A673 (cell line): Measurements from ENCODE around the gene THBS4.

Experiments used
- CTCF ChIP-seq: fragments of 300-800, 200-600 bp; sonication (generic); conservative IDR thresholded peaks from 2 replicates; pipeline ENCODE4 v1.5.1; 2017; ENCODE audit warnings: low read depth, mild to moderate bottlenecking, antibody characterized with exemption, low read length, moderate library complexity, mixed read lengths
- EZH2 ChIP-seq: fragments of 200-600 bp; sonication (generic); IDR thresholded peaks from 2 replicates; pipeline ENCODE4 v1.6.1; 2017; ENCODE audit warnings: borderline replicate concordance, low read depth, mild to moderate bottlenecking, mixed read lengths, antibody characterized with exemption, low read length; ENCODE audit not compliant: poor library complexity, severe bottlenecking

DNA sequence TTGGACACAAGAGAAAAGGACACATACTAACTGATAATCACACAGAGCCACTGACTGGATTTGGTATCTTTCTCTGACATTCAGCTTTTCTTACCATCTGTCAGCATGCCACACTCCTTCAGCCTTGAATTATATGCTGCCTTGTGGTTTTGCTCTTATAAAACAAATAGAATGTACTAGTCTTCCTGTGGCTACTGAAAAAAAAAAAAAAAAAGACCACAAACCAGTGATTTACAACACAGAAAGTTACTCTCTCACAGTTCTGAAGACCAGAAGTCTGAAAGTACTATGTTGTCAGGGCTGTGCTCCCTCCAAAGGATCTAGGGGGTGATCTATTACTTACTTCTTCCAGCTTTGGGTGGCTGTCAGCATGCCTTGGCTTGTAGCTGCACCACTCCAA lies 82.3 kb downstream of the THBS4 start:
- TF ChIP-seq CTCF (no peak), EZH2 (no peak)
